ENCODE data around the gene DDX59. TPM values are rescaled to one million over a fixed set of nuclear protein-coding genes. Genes with fewer than 3 reads are reported as not detected.

Gene DDX59
- total RNA-seq, 4 donors from 2014 or later = 8.6 to 17.5 (median 14.6) TPM

DNA sequence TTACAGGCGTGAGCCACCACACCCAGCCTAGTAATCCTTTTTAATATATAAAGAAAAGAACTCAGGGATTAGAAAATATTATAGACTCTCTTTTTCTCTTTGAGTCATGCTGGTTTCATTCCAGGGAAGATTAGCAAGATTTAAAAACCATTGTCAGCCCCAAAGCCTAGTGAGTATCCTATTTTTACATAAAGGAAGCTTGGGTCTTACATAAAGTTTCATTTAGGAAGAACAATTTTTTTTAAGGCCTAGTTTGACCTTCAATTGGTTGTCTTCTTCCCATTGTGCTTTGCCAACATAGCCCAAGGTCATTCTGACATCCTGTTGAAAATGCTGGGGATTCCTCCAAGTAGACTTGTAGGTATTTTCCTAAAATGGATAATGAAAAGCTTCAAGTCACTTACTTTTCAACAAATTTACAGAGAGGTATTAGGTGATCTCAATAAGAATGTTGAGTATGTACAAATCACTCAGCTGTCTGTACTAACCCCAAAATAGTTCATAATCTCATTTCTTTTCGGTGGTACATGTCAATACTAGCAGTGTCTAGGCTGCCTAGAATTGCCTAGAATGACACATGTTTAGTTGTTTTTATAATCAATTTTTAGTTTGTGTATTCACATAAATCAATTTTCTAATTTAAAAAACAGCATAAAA lies 44.9 kb downstream of the DDX59 start:
- in situ Hi-C loops (cut with MboI; ENCODE audit: low pct_ligation_motif_present in 1 of 4, low pct_unique_long_range_greater_than_20kb in 1 of 4, low sequenced_read_pairs in 3 of 4) (loop anchor here in 3 of 4 donors (5.0 to 25.0 kb wide), 2 partner anchors 177 to 412 kb away; no protein-coding TSS in a partner anchor), intact Hi-C loops (cut with DNase I; ENCODE audit: low total_unique reads) (no loop called here)
- Histone ChIP-seq H3K27me3 (no peaks in the 10 kb centered on the region), H3K9me3 (no peaks in the 10 kb centered on the region), H3K36me3 (no peaks in the 10 kb centered on the region), H3K27ac (no peak overlapping the region), H3K4me1 (peaks cover 0 to 24% (median 13%) of the 10 kb centered on the region in 4 donors), H3K4me3 (no peak overlapping the region)
- no peak for TF ChIP-seq POLR2AphosphoS5 (IDR thresholded peaks at IDR 0.05)
- TF ChIP-seq, protein P1, sequence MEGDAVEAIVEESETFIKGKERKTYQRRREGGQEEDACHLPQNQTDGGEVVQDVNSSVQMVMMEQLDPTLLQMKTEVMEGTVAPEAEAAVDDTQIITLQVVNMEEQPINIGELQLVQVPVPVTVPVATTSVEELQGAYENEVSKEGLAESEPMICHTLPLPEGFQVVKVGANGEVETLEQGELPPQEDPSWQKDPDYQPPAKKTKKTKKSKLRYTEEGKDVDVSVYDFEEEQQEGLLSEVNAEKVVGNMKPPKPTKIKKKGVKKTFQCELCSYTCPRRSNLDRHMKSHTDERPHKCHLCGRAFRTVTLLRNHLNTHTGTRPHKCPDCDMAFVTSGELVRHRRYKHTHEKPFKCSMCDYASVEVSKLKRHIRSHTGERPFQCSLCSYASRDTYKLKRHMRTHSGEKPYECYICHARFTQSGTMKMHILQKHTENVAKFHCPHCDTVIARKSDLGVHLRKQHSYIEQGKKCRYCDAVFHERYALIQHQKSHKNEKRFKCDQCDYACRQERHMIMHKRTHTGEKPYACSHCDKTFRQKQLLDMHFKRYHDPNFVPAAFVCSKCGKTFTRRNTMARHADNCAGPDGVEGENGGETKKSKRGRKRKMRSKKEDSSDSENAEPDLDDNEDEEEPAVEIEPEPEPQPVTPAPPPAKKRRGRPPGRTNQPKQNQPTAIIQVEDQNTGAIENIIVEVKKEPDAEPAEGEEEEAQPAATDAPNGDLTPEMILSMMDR (IDR thresholded peaks at IDR 0.05) = no peak
- TF ChIP-seq POLR2A (IDR thresholded peaks at IDR 0.05) = no peak
- no peak for TF ChIP-seq EP300 (IDR thresholded peaks at IDR 0.05; ENCODE audit: low read depth)
- DNase-seq = no peak
- 79 to 89% methylated on average over 2 of the region's 2 CpGs for WGBS, 2 donors (ENCODE audit: low coverage in 1 of 2)

DNA sequence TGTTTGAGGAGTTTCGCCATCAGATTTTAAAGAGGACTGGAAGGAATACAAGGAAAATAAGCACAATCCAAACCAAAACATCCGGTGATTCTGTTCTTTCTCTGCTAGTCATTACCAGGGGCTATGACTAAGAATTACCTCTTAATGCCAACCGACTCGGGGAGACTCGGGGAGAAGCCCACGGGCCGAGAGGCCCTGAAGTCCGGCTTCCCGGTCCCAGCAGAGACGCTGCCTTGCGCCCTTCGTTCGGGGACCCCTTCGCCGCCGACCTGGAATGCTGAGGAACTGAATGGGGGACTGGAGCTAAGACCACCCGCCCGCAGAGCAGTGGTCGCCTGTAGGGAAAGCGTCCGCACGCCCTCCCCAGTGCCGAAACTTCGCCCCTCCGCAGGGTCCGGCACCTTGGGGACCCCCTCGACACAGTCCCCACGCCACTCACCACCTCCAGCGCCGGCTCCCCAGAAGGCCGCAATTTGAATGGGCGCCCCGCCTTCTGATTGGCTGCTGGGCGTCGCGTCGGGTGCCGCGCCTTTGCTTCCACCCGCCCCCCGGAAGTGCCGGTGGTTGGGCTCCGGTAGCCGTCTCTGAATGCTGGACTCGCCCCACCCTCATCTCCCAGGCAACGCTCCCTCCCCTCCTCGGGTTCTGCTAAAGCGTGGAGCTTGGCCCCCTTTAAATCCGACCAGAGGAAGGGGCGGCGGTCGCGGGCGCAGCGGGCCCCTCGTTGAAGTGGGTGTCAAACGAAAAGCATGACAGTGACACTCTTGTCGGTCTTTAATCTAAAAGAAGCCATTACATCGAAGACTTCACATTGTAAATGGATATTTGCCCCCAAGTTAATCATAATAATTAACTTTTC lies 49.2 kb downstream of the DDX59 start, which contains the start of gene KIF14:
KIF14 (minus strand) TSS at position 479 of the 859 bp plus-strand sequence. CDS start 2,028 bp downstream, outside the sequence.
- Histone ChIP-seq H3K36me3 (no peaks in the 10 kb centered on the region), H3K27ac (peak within 1 kb of the TSS; percentile 45 to 74 (median 68)), H3K4me3 (peak within 1 kb of the TSS; percentile 46 to 68 (median 56)), H3K9me3 (no peaks in the 10 kb centered on the region), H3K27me3 (no peaks in the 10 kb centered on the region), H3K4me1 (peaks cover 0 to 22% (median 16%) of the 10 kb centered on the region in 4 donors)
- in situ Hi-C loops (cut with MboI; ENCODE audit: low pct_ligation_motif_present in 1 of 4, low pct_unique_long_range_greater_than_20kb in 1 of 4, low sequenced_read_pairs in 3 of 4) (loop anchor here in 3 of 4 donors (5.0 to 25.0 kb wide), 2 partner anchors 182 to 417 kb away; no protein-coding TSS in a partner anchor), intact Hi-C loops (cut with DNase I; ENCODE audit: low total_unique reads) (no loop called here)
- DNase-seq = peak; percentile 95
- 0 to 1% methylated on average over 6 to 58 of the region's 59 CpGs for WGBS, 2 donors (ENCODE audit: low coverage in 1 of 2)
- TF ChIP-seq POLR2AphosphoS5 (IDR thresholded peaks at IDR 0.05) (no peak), POLR2A (IDR thresholded peaks at IDR 0.05) (no peak)
- TF ChIP-seq, protein P1 (IDR thresholded peaks at IDR 0.05) = no peak

DNA sequence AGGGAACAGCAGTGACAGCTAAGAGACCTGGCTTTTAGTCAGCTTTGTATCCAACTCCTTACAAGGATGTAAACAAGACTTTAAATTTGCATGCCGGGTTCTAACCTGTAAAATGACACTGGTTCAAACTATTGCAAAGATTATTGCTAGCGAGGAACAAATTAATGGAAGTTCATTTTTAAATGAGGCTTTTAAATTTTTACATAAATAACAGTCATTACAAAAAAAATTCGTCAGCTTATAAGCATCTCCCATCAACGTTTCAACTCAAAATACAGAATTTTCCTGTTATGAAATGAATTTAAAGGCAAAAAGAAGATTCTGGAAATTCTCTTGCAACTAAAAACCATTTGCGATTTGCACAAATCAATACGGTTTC lies 49.8 kb downstream of the DDX59 start:
- peaks cover 0 to 22% (median 16%) of the 10 kb centered on the region in 4 donors for H3K4me1 ChIP-seq
- H3K27ac ChIP-seq = peak overlapping the region in 2 of 4 donors; percentile 70 to 74
- no peak for TF ChIP-seq EP300 (IDR thresholded peaks at IDR 0.05; ENCODE audit: low read depth)
- no peaks in the 10 kb centered on the region for H3K9me3 ChIP-seq
- H3K36me3 ChIP-seq = no peaks in the 10 kb centered on the region
- H3K27me3 ChIP-seq = no peaks in the 10 kb centered on the region
- WGBS, 2 donors (ENCODE audit: low coverage in 1 of 2) = 7 to 11% methylated on average over 6 of the region's 6 CpGs
- in situ Hi-C loops (cut with MboI; ENCODE audit: low pct_ligation_motif_present in 1 of 4, low pct_unique_long_range_greater_than_20kb in 1 of 4, low sequenced_read_pairs in 3 of 4) = loop anchor here in 3 of 4 donors (5.0 to 25.0 kb wide), 2 partner anchors 182 to 417 kb away; no protein-coding TSS in a partner anchor
- DNase-seq = no peak
- H3K4me3 ChIP-seq = peak overlapping the region in 3 of 4 donors; percentile 46 to 68 (median 64)
- intact Hi-C loops (cut with DNase I; ENCODE audit: low total_unique reads) = no loop called here

DNA sequence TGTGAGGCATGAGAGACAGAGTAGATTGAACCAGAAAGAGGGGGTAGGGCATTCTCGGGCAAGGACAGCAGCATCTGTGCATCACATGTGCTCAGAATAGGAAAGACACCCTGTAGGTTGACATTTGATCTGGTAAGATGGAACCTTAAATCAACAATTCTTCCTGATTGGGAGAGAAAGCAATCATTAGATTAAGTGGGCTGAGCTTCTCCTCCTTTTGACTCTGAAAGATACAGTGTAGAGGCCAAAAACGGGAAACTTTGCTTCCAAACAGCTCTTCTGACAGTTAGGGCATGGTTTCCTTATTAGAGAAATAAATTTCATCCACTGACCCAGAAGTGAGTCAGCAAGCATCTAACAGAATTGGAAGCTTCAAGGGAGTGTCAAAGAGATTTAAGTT lies 58.9 kb downstream of the DDX59 start:
- TF ChIP-seq, protein P1 (IDR thresholded peaks at IDR 0.05) = no peak
- TF ChIP-seq EP300 (IDR thresholded peaks at IDR 0.05; ENCODE audit: low read depth) = no peak
- no peak for TF ChIP-seq POLR2AphosphoS5 (IDR thresholded peaks at IDR 0.05)
- TF ChIP-seq POLR2A (IDR thresholded peaks at IDR 0.05) = no peak
- Histone ChIP-seq H3K27me3 (no peaks in the 10 kb centered on the region), H3K9me3 (no peaks in the 10 kb centered on the region), H3K36me3 (no peaks in the 10 kb centered on the region), H3K4me1 (no peaks in the 10 kb centered on the region), H3K27ac (no peak overlapping the region), H3K4me3 (no peak overlapping the region)
- WGBS, 2 donors (ENCODE audit: low coverage in 1 of 2) = 68 to 88% methylated on average over 1 to 2 of the region's 2 CpGs
- intact Hi-C loops (cut with DNase I; ENCODE audit: low total_unique reads) = no loop called here
- in situ Hi-C loops (cut with MboI; ENCODE audit: low pct_ligation_motif_present in 1 of 4, low pct_unique_long_range_greater_than_20kb in 1 of 4, low sequenced_read_pairs in 3 of 4) = loop anchor here in 1 of 4 donors (25.0 kb wide), 1 partner anchor 426 kb away; no protein-coding TSS in a partner anchor
- DNase-seq = no peak

Data from transverse colon (tissue), 4 donors.